HepG2 (cell line): Measurements from ENCODE around the gene ACTN1. TPM values are rescaled to one million over a fixed set of nuclear protein-coding genes. Genes with fewer than 3 reads are reported as not detected.

Experiments used
- ELF4 ChIP-seq: sonication (generic); formaldehyde crosslinking; IDR thresholded peaks from 2 replicates; pipeline ENCODE4 v1.5.0; 2020; ENCODE audit warnings: missing genetic modification reagents, mild to moderate bottlenecking, moderate library complexity, borderline replicate concordance
- FOXA1 ChIP-seq, 2 experiments: fragments of 450-650 bp in 1 of 2; sonication (generic) in 1 of 2; formaldehyde crosslinking in 1 of 2; IDR thresholded peaks; 2 replicates each; pipeline versions ENCODE4 v1.4.0 to v1.6.1; 2016 to 2020; ENCODE audit warnings: missing genetic modification reagents in 1 of 2
- HOXA3 ChIP-seq: sonication (generic); formaldehyde crosslinking; IDR thresholded peaks from 2 replicates; pipeline ENCODE4 v1.5.0; 2020; ENCODE audit warnings: missing genetic modification reagents
- JUNB ChIP-seq: sonication (generic); formaldehyde crosslinking; IDR thresholded peaks from 2 replicates; pipeline ENCODE4 v1.8.0; 2022; ENCODE audit warnings: missing genetic modification reagents, mild to moderate bottlenecking, borderline replicate concordance
- MXI1 ChIP-seq: IDR thresholded peaks from 3 replicates; pipeline ENCODE4 v1.6.1; 2012; ENCODE audit warnings: low read depth, low read length, inconsistent platforms, borderline replicate concordance
- MZF1 ChIP-seq: sonication (generic); formaldehyde crosslinking; IDR thresholded peaks from 2 replicates; pipeline ENCODE4 v1.8.1; 2023; ENCODE audit warnings: mild to moderate bottlenecking, missing genetic modification reagents, borderline replicate concordance
- SAP130 ChIP-seq: IDR thresholded peaks from 2 replicates; pipeline ENCODE4 v1.6.1; 2016; ENCODE audit warnings: low read depth
- SOX13 ChIP-seq, 3 experiments: fragments of 450-650 bp in 1 of 3; sonication (generic) in 1 of 3; formaldehyde crosslinking in 1 of 3; IDR thresholded peaks in 2 of 3; conservative IDR thresholded peaks in 1 of 3; 2 replicates each; pipeline versions ENCODE4 v1.5.0 to v1.6.1; 2016 to 2020; ENCODE audit warnings: antibody characterized with exemption in 1 of 3, mild to moderate bottlenecking in 1 of 3, missing compliant biosample characterization in 1 of 3, missing genetic modification reagents in 1 of 3, moderate library complexity in 1 of 3
- ZBTB7B ChIP-seq: sonication (generic); formaldehyde crosslinking; IDR thresholded peaks from 2 replicates; pipeline ENCODE4 v1.4.0; 2020; ENCODE audit warnings: missing genetic modification reagents
- ZFX ChIP-seq: sonication (generic); formaldehyde crosslinking; IDR thresholded peaks from 2 replicates; pipeline ENCODE4 v1.4.0; 2020; ENCODE audit warnings: mild to moderate bottlenecking, low read depth, missing genetic modification reagents, moderate library complexity
- ZNF124 ChIP-seq: sonication (generic); formaldehyde crosslinking; IDR thresholded peaks from 2 replicates; pipeline ENCODE4 v1.4.0; 2020; ENCODE audit warnings: missing genetic modification reagents
- ZNF709 ChIP-seq: sonication (generic); formaldehyde crosslinking; IDR thresholded peaks from 2 replicates; pipeline ENCODE4 v1.5.0; 2020; ENCODE audit warnings: mild to moderate bottlenecking, missing genetic modification reagents
- polyA plus RNA-seq, 8 experiments: library from polyadenylated mRNA; depleted of rRNA in 3 of 8; stranded (reverse) in 7 of 8; unstranded in 1 of 8; fragments of >200 nt; fragmentation: Illumina TruSeq in 4 of 8; extraction: Trizol in 4 of 8; gene quantifications; 2 replicates each; pipeline versions ENCODE4 v1.2.1 to v1.2.3, GENCODE V29; 2011 to 2016; ENCODE audit warnings: low read depth in 4 of 8, missing spikeins in 1 of 8, mixed read lengths in 1 of 8; ENCODE audit not compliant: insufficient read depth in 1 of 8
- total RNA-seq, 5 experiments: library from RNA; depleted of rRNA; stranded (reverse); fragments of >200 nt; fragmentation: Illumina TruSeq; extraction: Trizol; gene quantifications; 2 replicates each; pipeline ENCODE4 v1.2.3, GENCODE V29; 2016; ENCODE audit warnings: low read depth in 1 of 5
- TF ChIP-seq, protein P1 (sequence below), 2 experiments: fragments of 450-650 bp in 1 of 2; sonication (generic) in 1 of 2; formaldehyde crosslinking in 1 of 2; IDR thresholded peaks; 2 replicates each; pipeline versions ENCODE4 v1.6.1 to v1.8.0; 2016 to 2022; ENCODE audit warnings: antibody characterized with exemption in 1 of 2, mild to moderate bottlenecking in 1 of 2, missing genetic modification reagents in 1 of 2
- TF ChIP-seq, protein P2 (sequence below): sonication (generic); formaldehyde crosslinking; IDR thresholded peaks from 2 replicates; pipeline ENCODE4 v1.4.0; 2020; ENCODE audit warnings: missing genetic modification reagents, mild to moderate bottlenecking, borderline replicate concordance
- TF ChIP-seq, protein P3 (sequence below): sonication (generic); formaldehyde crosslinking; IDR thresholded peaks from 2 replicates; pipeline ENCODE4 v1.8.1; 2023; ENCODE audit warnings: mild to moderate bottlenecking, missing genetic modification reagents, borderline replicate concordance

ACTN1 gene
- total and polyA plus RNA-seq, 2 of the 13 experiments (the other 11 are each of a cell fraction or from before 2014, with no cell fraction given) = 58.6 to 162 TPM

DNA sequence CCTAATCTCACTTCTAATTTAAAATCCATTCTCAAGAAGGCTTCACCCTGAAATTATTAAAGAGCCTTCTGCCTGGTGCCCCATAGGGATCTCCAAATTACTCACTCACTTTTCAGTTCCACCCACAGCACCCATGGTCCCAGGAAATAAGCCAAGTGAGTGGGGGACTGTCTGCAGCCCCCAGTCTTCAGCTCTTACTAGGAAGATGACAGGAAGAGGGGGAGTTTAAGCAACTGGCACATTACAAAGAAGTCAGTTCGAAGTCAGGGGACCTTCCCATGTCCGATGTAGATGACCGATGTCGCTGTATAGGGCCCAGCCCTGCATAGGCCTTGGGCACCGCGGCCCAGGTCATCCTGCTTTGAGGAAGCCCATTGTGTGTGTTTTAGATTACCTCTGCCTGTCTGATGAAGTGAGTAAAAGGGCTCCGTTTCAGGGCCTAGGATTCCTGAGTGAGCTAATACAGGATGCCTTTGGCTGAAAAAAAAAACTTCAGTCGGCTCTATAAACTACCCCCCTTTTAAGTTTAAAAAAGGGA is 1.9 kb downstream of the ACTN1 start (continued):
- TF ChIP-seq, protein P1, sequence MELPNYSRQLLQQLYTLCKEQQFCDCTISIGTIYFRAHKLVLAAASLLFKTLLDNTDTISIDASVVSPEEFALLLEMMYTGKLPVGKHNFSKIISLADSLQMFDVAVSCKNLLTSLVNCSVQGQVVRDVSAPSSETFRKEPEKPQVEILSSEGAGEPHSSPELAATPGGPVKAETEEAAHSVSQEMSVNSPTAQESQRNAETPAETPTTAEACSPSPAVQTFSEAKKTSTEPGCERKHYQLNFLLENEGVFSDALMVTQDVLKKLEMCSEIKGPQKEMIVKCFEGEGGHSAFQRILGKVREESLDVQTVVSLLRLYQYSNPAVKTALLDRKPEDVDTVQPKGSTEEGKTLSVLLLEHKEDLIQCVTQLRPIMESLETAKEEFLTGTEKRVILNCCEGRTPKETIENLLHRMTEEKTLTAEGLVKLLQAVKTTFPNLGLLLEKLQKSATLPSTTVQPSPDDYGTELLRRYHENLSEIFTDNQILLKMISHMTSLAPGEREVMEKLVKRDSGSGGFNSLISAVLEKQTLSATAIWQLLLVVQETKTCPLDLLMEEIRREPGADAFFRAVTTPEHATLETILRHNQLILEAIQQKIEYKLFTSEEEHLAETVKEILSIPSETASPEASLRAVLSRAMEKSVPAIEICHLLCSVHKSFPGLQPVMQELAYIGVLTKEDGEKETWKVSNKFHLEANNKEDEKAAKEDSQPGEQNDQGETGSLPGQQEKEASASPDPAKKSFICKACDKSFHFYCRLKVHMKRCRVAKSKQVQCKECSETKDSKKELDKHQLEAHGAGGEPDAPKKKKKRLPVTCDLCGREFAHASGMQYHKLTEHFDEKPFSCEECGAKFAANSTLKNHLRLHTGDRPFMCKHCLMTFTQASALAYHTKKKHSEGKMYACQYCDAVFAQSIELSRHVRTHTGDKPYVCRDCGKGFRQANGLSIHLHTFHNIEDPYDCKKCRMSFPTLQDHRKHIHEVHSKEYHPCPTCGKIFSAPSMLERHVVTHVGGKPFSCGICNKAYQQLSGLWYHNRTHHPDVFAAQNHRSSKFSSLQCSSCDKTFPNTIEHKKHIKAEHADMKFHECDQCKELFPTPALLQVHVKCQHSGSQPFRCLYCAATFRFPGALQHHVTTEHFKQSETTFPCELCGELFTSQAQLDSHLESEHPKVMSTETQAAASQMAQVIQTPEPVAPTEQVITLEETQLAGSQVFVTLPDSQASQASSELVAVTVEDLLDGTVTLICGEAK (IDR thresholded peaks at IDR 0.05) = no peak
- TF ChIP-seq, protein P1 (CRISPR knock-in tag; IDR thresholded peaks at IDR 0.05) = 0 out of 2 replicates have a peak, but pooled peaks have one; percentile 17
- TF ChIP-seq SOX13 (IDR thresholded peaks at IDR 0.05) (no peak), SOX13 (CRISPR knock-in tag; conservative IDR thresholded peaks at IDR 0.05 in 1 of 2, IDR thresholded peaks at IDR 0.05 in 1 of 2) (no peak), ELF4 (CRISPR knock-in tag) (peak; percentile 30; the same call in 1 of the 2 replicates), ZNF709 (CRISPR knock-in tag) (no peak), ZFX (peak; percentile 46), MXI1 (no peak), HOXA3 (CRISPR knock-in tag) (0 out of 2 replicates have a peak, but pooled peaks have one; percentile 26), JUNB (CRISPR knock-in tag) (no peak), FOXA1 (IDR thresholded peaks at IDR 0.05) (no peak), FOXA1 (CRISPR knock-in tag; IDR thresholded peaks at IDR 0.05) (no peak), MZF1 (CRISPR knock-in tag) (no peak), ZBTB7B (no peak), SAP130 (no peak), ZNF124 (0 out of 2 replicates have a peak, but pooled peaks have one; percentile 3)
- TF ChIP-seq, protein P2, sequence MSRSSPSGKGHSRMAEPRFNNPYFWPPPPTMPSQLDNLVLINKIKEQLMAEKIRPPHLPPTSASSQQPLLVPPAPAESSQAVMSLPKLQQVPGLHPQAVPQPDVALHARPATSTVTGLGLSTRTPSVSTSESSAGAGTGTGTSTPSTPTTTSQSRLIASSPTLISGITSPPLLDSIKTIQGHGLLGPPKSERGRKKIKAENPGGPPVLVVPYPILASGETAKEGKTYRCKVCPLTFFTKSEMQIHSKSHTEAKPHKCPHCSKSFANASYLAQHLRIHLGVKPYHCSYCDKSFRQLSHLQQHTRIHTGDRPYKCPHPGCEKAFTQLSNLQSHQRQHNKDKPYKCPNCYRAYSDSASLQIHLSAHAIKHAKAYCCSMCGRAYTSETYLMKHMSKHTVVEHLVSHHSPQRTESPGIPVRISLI (CRISPR knock-in tag) = peak; percentile 33; the same call in 1 of the 2 replicates
- TF ChIP-seq, protein P3, sequence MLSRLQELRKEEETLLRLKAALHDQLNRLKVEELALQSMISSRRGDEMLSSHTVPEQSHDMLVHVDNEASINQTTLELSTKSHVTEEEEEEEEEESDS (CRISPR knock-in tag) = no peak
